ENCODE data around the gene PLCB4. TPM values are rescaled to one million over a fixed set of nuclear protein-coding genes. Genes with fewer than 3 reads are reported as not detected.

The PLCB4 gene
- total RNA-seq, 1 experiment from 2014 or later = 14.9 TPM

DNA sequence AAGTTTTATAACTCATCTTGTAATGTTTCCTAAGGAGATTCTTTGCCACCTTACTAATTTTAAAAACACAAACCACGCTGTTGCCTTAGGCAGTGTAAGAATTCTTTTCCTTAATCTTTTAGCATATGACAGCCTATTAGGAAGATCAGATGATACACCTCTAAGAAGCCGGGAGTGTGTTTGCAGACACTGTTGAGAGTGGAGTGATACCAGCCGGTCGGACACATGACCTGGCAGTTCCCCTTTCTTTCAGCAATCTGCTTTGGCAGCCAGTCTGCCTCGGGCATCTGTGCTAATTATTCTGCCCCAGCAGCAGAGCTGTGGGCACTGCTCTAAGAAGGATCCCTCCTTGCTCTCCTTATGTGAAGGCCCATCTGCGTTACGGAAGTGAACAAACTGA is 50.9 kb downstream of the PLCB4 start:
- no peak overlapping the region for H3K27ac ChIP-seq
- H3F3A ChIP-seq (ENCODE audit: insufficient read depth, low read depth) = no peaks in the 10 kb centered on the region; the same call in 1 of the 2 replicates
- peak; percentile 21 to 83 for DNase-seq
- no peaks in the 10 kb centered on the region for H3K36me3 ChIP-seq (ENCODE audit: low read depth)
- 0 out of 2 replicates have a peak, but pooled peaks cover 8% of the 10 kb centered on the region for H3K4me1 ChIP-seq (replicated peaks; ENCODE audit: insufficient read depth)
- no peak for TF ChIP-seq EZH2 (IDR thresholded peaks at IDR 0.05; ENCODE audit: low read depth)
- TF ChIP-seq, protein P1, sequence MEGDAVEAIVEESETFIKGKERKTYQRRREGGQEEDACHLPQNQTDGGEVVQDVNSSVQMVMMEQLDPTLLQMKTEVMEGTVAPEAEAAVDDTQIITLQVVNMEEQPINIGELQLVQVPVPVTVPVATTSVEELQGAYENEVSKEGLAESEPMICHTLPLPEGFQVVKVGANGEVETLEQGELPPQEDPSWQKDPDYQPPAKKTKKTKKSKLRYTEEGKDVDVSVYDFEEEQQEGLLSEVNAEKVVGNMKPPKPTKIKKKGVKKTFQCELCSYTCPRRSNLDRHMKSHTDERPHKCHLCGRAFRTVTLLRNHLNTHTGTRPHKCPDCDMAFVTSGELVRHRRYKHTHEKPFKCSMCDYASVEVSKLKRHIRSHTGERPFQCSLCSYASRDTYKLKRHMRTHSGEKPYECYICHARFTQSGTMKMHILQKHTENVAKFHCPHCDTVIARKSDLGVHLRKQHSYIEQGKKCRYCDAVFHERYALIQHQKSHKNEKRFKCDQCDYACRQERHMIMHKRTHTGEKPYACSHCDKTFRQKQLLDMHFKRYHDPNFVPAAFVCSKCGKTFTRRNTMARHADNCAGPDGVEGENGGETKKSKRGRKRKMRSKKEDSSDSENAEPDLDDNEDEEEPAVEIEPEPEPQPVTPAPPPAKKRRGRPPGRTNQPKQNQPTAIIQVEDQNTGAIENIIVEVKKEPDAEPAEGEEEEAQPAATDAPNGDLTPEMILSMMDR (conservative IDR thresholded peaks at IDR 0.05) = no peak
- no peaks in the 10 kb centered on the region for H3K9me2 ChIP-seq (ENCODE audit: insufficient read depth)
- BruUV-seq (replicated peaks) = no TSS peak
- no peaks in the 10 kb centered on the region for H3K27me3 ChIP-seq (ENCODE audit: insufficient read depth, low read depth)
- no peaks in the 10 kb centered on the region for H3K9me3 ChIP-seq (ENCODE audit: insufficient read depth, low read depth)
- H3K4me2 ChIP-seq = peak overlapping the region; percentile 11; the same call in 1 of the 2 replicates
- no peak overlapping the region for H3K4me3 ChIP-seq
- H3K79me2 ChIP-seq (ENCODE audit: low read depth) = no peaks in the 10 kb centered on the region
- 0 out of 2 replicates have a peak overlapping the region, but pooled peaks have one; percentile 5 for H2AFZ ChIP-seq
- intact Hi-C loops (cut with micrococcal nuclease; ENCODE audit: unreplicated experiment) = no loop called here
- POLR2A ChIA-PET (ENCODE audit: unreplicated experiment) = no interaction called here
- CTCF ChIA-PET = no interaction called here
- H4K20me1 ChIP-seq (ENCODE audit: insufficient read depth) = no peaks in the 10 kb centered on the region

DNA sequence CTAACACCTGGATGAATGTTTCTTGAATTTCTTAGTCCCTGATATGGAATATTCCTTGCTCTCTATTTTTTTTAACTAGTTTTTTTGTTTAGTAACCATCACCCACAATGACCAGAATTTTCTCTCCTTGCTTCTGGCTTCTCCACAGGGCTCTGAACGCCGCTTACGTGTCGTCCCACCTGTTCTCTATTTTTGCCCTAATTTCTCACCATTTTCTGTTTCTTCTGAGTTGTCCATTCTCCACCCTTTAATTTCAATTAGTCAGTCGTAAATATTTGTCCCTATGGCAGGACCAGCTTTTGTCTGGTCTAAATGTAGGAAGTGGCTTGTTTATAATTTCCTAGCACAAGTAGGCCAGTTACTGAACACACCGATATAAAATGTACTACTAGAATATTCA is 52.3 kb downstream of the PLCB4 start:
- TF ChIP-seq EZH2 (IDR thresholded peaks at IDR 0.05; ENCODE audit: low read depth) = no peak
- TF ChIP-seq, protein P1 (conservative IDR thresholded peaks at IDR 0.05) = no peak
- no peak overlapping the region for H3K27ac ChIP-seq
- H4K20me1 ChIP-seq (ENCODE audit: insufficient read depth) = no peaks in the 10 kb centered on the region
- no peak overlapping the region for H3K4me3 ChIP-seq
- no peaks in the 10 kb centered on the region for H3K36me3 ChIP-seq (ENCODE audit: low read depth)
- no peak overlapping the region for H3K4me2 ChIP-seq
- CTCF ChIA-PET = no interaction called here
- H3K9me2 ChIP-seq (ENCODE audit: insufficient read depth) = no peaks in the 10 kb centered on the region
- H3K27me3 ChIP-seq (ENCODE audit: insufficient read depth, low read depth) = no peaks in the 10 kb centered on the region
- POLR2A ChIA-PET (ENCODE audit: unreplicated experiment) = no interaction called here
- no peak overlapping the region for H2AFZ ChIP-seq
- no TSS peak for BruUV-seq (replicated peaks)
- DNase-seq = no peak
- no peaks in the 10 kb centered on the region for H3K79me2 ChIP-seq (ENCODE audit: low read depth)
- H3F3A ChIP-seq (ENCODE audit: insufficient read depth, low read depth) = no peaks in the 10 kb centered on the region; the same call in 1 of the 2 replicates
- 0 out of 2 replicates have a peak, but pooled peaks cover 8% of the 10 kb centered on the region for H3K4me1 ChIP-seq (replicated peaks; ENCODE audit: insufficient read depth)
- no peaks in the 10 kb centered on the region for H3K9me3 ChIP-seq (ENCODE audit: insufficient read depth, low read depth)
- intact Hi-C loops (cut with micrococcal nuclease; ENCODE audit: unreplicated experiment) = no loop called here

DNA sequence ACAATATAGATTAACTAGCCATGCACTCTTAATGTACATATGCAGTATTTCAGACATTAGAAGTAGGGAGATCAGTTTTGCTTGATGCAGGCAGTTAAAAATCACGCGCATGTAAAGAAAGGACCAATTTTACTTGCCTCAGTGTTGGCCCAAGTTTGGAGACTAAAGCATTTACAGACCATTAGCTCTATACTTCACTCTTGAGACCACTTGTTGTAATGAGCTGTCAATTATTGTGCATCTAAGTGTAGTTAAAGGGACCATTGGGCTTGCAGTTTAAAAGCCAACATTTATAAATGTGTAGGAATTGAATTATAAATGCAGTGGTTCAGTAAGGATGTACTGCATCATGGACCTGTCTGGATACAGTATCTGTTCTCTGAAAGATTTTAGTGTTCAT is 53.7 kb downstream of the PLCB4 start:
- no peak overlapping the region for H3K4me2 ChIP-seq
- no peaks in the 10 kb centered on the region for H3K9me3 ChIP-seq (ENCODE audit: insufficient read depth, low read depth)
- CTCF ChIA-PET = no interaction called here
- no peaks in the 10 kb centered on the region for H3K36me3 ChIP-seq (ENCODE audit: low read depth)
- no peaks in the 10 kb centered on the region for H4K20me1 ChIP-seq (ENCODE audit: insufficient read depth)
- H3K79me2 ChIP-seq (ENCODE audit: low read depth) = no peaks in the 10 kb centered on the region
- H3K9me2 ChIP-seq (ENCODE audit: insufficient read depth) = no peaks in the 10 kb centered on the region
- H2AFZ ChIP-seq = no peak overlapping the region
- no TSS peak for BruUV-seq (replicated peaks)
- H3F3A ChIP-seq (ENCODE audit: insufficient read depth, low read depth) = no peaks in the 10 kb centered on the region; the same call in 1 of the 2 replicates
- no peak overlapping the region for H3K4me3 ChIP-seq
- POLR2A ChIA-PET (ENCODE audit: unreplicated experiment) = no interaction called here
- intact Hi-C loops (cut with micrococcal nuclease; ENCODE audit: unreplicated experiment) = no loop called here
- TF ChIP-seq EZH2 (IDR thresholded peaks at IDR 0.05; ENCODE audit: low read depth) = no peak
- TF ChIP-seq, protein P1 (conservative IDR thresholded peaks at IDR 0.05) = no peak
- 0 out of 2 replicates have a peak, but pooled peaks cover 8% of the 10 kb centered on the region for H3K4me1 ChIP-seq (replicated peaks; ENCODE audit: insufficient read depth)
- DNase-seq = no peak
- H3K27ac ChIP-seq = no peak overlapping the region
- no peaks in the 10 kb centered on the region for H3K27me3 ChIP-seq (ENCODE audit: insufficient read depth, low read depth)

Measured in PC-9 (cell line).